Type B pancreatic cell (in vitro differentiated cells): ENCODE data around the gene RPRD2. TPM values are rescaled to one million over a fixed set of nuclear protein-coding genes. Genes with fewer than 3 reads are reported as not detected.
"Not testable (repeated sequence)": the region's sequence is repeated elsewhere in the genome, so short reads cannot be mapped to it uniquely, and the experiment has no call there.

Experiments used
- DNase-seq: peaks from one replicate; pipeline ENCODE4 v3.0.0; 2021; ENCODE audit warnings: mixed read lengths; ENCODE audit not compliant: unreplicated experiment; ENCODE audit errors: extremely low spot score
- H3K27ac Mint-ChIP-seq: 2 replicates; pipeline ENCODE4 v1.8.0; 2021; ENCODE audit warnings: mild to moderate bottlenecking, mixed read lengths
- H3K27me3 Mint-ChIP-seq: 2 replicates; pipeline ENCODE4 v1.8.0; 2021; ENCODE audit warnings: mixed read lengths
- H3K36me3 Mint-ChIP-seq: 2 replicates; pipeline ENCODE4 v1.8.0; 2021; ENCODE audit warnings: mixed read lengths
- H3K4me1 Mint-ChIP-seq: one replicate; pipeline ENCODE4 v1.8.0; 2021; ENCODE audit warnings: mixed read lengths; ENCODE audit not compliant: unreplicated experiment
- H3K4me3 Mint-ChIP-seq: 2 replicates; pipeline ENCODE4 v1.8.0; 2021; ENCODE audit warnings: mild to moderate bottlenecking, mixed read lengths
- H3K9me3 Mint-ChIP-seq: 2 replicates; pipeline ENCODE4 v1.8.0; 2021; ENCODE audit warnings: mixed read lengths
- CTCF ChIP-seq: fragments of 200-600 bp; sonication (generic); conservative IDR thresholded peaks from 2 replicates; pipeline ENCODE4 v1.5.0; 2021; ENCODE audit warnings: antibody characterized with exemption, mild to moderate bottlenecking
- long read RNA-seq: library from polyadenylated mRNA; unstranded; transcript quantifications from one replicate; pipeline ENCODE4 v2.0.0, GENCODE V29; 2020
- total RNA-seq: library from RNA; stranded (reverse); gene quantifications from 2 replicates; pipeline ENCODE4 v1.2.1, GENCODE V29; 2021; ENCODE audit warnings: low replicate concordance

The RPRD2 gene
- 30.9 and 37.8 TPM in 2 replicates for total RNA-seq
- long read RNA-seq, full-length matches to known transcripts: 2 of 4 reads
- long read RNA-seq, partial matches to known transcripts: 0 of 4 reads
- long read RNA-seq, other reads (novel, unspliced or antisense): 2 of 4 reads

GRCh38 chr1:150363426-150364230 lies at the start of gene RPRD2:
TSS of gene RPRD2 (plus strand) at chr1:150364147. CDS start at chr1:150364715, 568 bp downstream.
- peak within 1 kb of the TSS; percentile 98 for H3K4me3 Mint-ChIP-seq
- H3K4me1 Mint-ChIP-seq: peaks cover 16% of the 10 kb centered on the region
- H3K27ac Mint-ChIP-seq: peak within 1 kb of the TSS; percentile 97
- H3K27me3 Mint-ChIP-seq: no peaks in the 10 kb centered on the region
- peak; percentile 98 for DNase-seq
- H3K9me3 Mint-ChIP-seq: no peaks in the 10 kb centered on the region
- peak; percentile 4 for TF ChIP-seq CTCF
- H3K36me3 Mint-ChIP-seq: peaks cover 4% of the 10 kb centered on the region

- H3K9me3 Mint-ChIP-seq, H3K27me3 Mint-ChIP-seq, DNase-seq, H3K27ac Mint-ChIP-seq, H3K4me1 Mint-ChIP-seq, H3K36me3 Mint-ChIP-seq, H3K4me3 Mint-ChIP-seq: not testable (repeated sequence)
Measured at GRCh38 chr1:150314691-150315090, 49.3 kb upstream of the RPRD2 start.

GRCh38 chr1:150320667-150320978 lies 43.3 kb upstream of the RPRD2 start:
- no peak for TF ChIP-seq CTCF
- H3K9me3 Mint-ChIP-seq: no peaks in the 10 kb centered on the region
- DNase-seq: no peak
- peak overlapping the region; percentile 99 for H3K27ac Mint-ChIP-seq
- H3K4me3 Mint-ChIP-seq: peak overlapping the region; percentile 100
- no peaks in the 10 kb centered on the region for H3K27me3 Mint-ChIP-seq
- H3K4me1 Mint-ChIP-seq: peaks cover 11% of the 10 kb centered on the region
- H3K36me3 Mint-ChIP-seq: peaks cover 8% of the 10 kb centered on the region

GRCh38 chr1:150321826-150322166 lies 42.2 kb upstream of the RPRD2 start:
- Mint-ChIP-seq H3K4me3 (peak overlapping the region; percentile 100), H3K27me3 (no peaks in the 10 kb centered on the region), H3K27ac (peak overlapping the region; percentile 99), H3K9me3 (no peaks in the 10 kb centered on the region), H3K36me3 (peaks cover 10% of the 10 kb centered on the region), H3K4me1 (peaks cover 11% of the 10 kb centered on the region)
- no peak for DNase-seq
- no peak for TF ChIP-seq CTCF

- Mint-ChIP-seq H3K27ac (peak overlapping the region; percentile 99), H3K9me3 (no peaks in the 10 kb centered on the region), H3K4me3 (peak overlapping the region; percentile 100), H3K27me3 (no peaks in the 10 kb centered on the region), H3K4me1 (peaks cover 11% of the 10 kb centered on the region), H3K36me3 (peaks cover 10% of the 10 kb centered on the region)
- TF ChIP-seq CTCF: no peak
- no peak for DNase-seq
Measured at GRCh38 chr1:150322310-150322709, 41.6 kb upstream of the RPRD2 start.

GRCh38 chr1:150332651-150333290 lies 31.2 kb upstream of the RPRD2 start:
- no peak overlapping the region for H3K27ac Mint-ChIP-seq
- H3K36me3 Mint-ChIP-seq: peaks cover 33% of the 10 kb centered on the region
- DNase-seq: no peak
- no peaks in the 10 kb centered on the region for H3K9me3 Mint-ChIP-seq
- no peak for TF ChIP-seq CTCF
- H3K27me3 Mint-ChIP-seq: no peaks in the 10 kb centered on the region
- H3K4me3 Mint-ChIP-seq: no peak overlapping the region
- no peaks in the 10 kb centered on the region for H3K4me1 Mint-ChIP-seq
